GM19372 (cell line): ENCODE measurements around the gene LHX4.

Source experiments
- ATAC-seq: cut with Tn5 transposase; IDR thresholded peaks from one replicate; pipeline ENCODE4 v1.9.1; 2021; ENCODE audit warnings: mild to moderate bottlenecking, low read depth, moderate library complexity; ENCODE audit not compliant: unreplicated experiment

LHX4 gene

GRCh38 chr1:180229483-180230415 is at the start of gene LHX4:
TSS of gene LHX4 (plus strand) at chr1:180230264. CDS start at chr1:180230530, 266 bp downstream.
- ATAC-seq: no peak

DNA sequence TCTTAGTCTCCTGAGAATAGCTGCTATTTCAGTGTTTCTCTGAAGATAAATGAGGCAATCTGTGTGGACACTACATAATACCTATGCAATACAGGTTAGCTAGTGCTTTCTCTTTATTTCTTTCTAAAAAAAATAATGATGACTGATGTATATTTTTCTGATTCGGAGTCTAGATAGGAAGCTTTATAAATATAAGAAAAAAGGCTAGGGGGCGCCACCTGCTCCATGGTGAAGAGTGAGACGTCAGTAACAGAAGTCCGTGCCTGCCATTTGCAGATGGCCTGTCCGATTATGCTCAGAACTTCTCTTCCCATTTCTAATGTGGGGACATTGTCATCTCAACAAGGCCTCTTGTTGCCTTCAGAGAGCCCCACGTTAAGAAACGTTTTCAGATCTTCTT is 49.0 kb upstream of the LHX4 start:
- ATAC-seq: no peak

- no peak for ATAC-seq
Measured at GRCh38 chr1:180181996-180182642, 47.9 kb upstream of the LHX4 start.

DNA sequence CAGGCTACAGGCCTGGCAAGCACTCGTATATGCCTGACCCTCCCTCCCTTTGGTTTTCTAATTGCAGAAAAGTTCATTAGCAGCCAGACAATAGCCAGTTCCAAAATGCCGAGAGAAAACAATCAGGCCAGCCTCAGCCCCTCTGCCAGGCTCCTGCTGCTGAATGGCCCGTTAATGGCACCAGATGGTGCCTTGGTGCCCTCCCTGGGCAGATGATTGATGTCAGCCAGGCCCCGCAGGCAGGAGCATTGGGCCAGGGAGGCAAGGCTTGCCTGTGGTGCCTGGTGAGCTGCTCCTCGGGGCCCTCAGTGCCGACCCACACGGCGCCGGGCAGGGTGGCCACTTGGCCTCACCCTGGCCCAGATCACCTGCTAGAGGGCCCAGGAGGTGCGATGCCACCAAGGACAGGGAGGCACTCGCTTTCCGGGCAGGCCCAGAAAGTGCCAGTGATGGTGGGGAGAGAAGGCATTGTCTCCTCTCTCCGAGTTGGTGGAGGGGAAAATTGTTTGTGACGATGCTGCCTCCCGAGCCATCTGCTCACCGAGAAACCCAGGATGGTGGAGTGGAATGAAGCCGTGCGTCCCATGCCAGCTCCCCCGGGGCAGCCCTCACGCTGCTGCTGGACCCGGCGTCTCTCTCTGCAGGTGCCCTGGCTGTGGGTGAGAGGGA is 47.3 kb upstream of the LHX4 start:
- ATAC-seq: no peak

- ATAC-seq: no peak
Measured at GRCh38 chr1:180183426-180183825, 46.6 kb upstream of the LHX4 start.

DNA sequence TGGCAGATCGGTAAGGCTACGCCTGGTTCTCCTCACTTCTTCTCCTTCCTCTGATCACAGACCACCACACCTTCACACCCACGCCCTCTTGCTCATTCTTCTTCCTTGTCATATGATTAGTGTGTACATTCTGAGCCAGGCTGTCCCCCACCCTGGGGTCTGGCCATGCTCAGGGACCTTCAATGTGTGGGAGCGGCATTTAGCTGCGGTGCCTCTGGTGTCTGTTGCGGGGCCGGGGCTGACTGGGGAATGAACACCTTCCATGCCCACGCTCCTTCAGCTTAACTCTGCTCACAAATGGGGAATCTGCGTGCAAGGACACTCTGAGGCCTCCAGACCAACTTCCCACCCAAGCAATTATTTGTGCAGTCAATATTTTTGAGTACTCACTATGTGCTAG is 46.0 kb upstream of the LHX4 start:
- no peak for ATAC-seq

DNA sequence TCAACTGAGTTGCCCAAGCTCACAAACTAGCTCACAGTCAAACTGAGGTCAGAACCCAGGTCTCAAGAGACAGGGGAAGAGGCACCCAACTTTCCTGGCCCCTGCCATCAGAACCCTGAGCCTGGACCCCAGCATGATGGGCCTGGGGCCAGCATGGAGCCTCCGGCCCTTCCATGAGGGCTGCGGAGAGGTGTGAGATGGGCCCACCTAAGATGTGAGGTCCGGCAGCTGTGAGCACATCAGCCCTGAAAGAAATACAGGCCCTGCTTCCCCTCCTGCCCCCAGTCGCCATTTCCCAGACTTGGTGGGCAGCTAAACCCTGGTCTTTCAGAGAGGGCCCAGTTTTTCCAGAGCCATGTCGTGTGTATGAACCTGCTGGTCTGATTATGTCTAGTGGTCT is 44.8 kb upstream of the LHX4 start:
- no peak for ATAC-seq

- no peak for ATAC-seq
Measured at GRCh38 chr1:180185971-180186645, 44.0 kb upstream of the LHX4 start.

DNA sequence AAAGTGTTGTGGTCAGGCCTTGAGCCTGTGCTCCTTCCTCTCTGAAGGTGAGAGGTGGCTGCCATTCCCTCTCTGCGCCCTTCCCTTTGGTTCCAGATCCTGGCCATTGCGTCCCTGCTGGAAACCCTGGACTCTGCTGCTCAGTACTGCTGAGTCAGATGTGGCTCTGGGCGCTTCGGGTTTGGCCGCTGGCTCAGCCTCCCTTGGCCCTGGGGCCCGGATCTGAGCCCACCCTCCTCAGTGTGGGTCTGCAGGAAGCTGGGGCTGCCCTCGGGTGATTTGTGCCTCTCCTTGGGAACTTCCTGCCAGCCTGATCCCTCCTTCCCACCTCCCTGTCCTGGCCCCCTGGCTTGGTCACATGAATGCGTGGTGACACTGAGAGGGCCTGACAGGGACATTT is 43.2 kb upstream of the LHX4 start:
- no peak for ATAC-seq

- ATAC-seq: no peak
Measured at GRCh38 chr1:180187626-180188025, 42.4 kb upstream of the LHX4 start.

GRCh38 chr1:180188091-180188506 is 42.0 kb upstream of the LHX4 start:
- ATAC-seq: no peak

- no peak for ATAC-seq
Measured at GRCh38 chr1:180188684-180189175, 41.3 kb upstream of the LHX4 start.

DNA sequence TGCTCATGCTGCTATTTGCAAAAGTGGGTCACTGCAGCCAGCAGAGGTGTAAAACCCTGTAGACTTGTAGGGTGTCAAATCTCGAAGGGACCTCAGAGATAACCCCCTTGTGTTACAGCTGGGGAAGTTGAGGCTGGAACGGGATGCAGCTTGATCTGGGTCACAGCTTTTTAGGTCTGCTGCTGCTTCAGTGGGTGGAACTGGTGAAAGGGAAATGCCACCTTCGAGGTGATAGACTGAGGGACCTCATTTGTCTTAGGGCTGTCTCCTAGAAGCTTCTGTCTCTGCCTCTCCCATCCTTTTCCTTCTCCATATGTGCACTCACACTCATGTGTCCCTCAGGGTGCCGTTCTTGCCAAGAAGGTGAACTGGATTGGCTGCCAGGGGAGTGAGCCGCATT is 40.0 kb upstream of the LHX4 start:
- ATAC-seq: no peak

GRCh38 chr1:180192172-180192571 is 37.9 kb upstream of the LHX4 start:
- no peak for ATAC-seq

- ATAC-seq: no peak
Measured at GRCh38 chr1:180193141-180194047, 36.7 kb upstream of the LHX4 start.

GRCh38 chr1:180194048-180194425 is 36.0 kb upstream of the LHX4 start:
- no peak for ATAC-seq

- no peak for ATAC-seq
Measured at GRCh38 chr1:180194546-180195207, 35.4 kb upstream of the LHX4 start.

GRCh38 chr1:180195401-180195800 is 34.7 kb upstream of the LHX4 start:
- ATAC-seq: no peak

- no peak for ATAC-seq
Measured at GRCh38 chr1:180195916-180196315, 34.1 kb upstream of the LHX4 start.
